GM19372 (cell line): ENCODE measurements around the gene TSC2.

ENCODE experiments used
- ATAC-seq: cut with Tn5 transposase; IDR thresholded peaks from one replicate; pipeline ENCODE4 v1.9.1; 2021; ENCODE audit warnings: mild to moderate bottlenecking, low read depth, moderate library complexity; ENCODE audit not compliant: unreplicated experiment

Gene TSC2

GRCh38 chr16:2061526-2061925, 13.7 kb downstream of the TSC2 start:
- no peak for ATAC-seq

GRCh38 chr16:2062801-2063200, 15.0 kb downstream of the TSC2 start:
- ATAC-seq: no peak

GRCh38 chr16:2063861-2064260, 16.1 kb downstream of the TSC2 start:
- ATAC-seq: no peak

- no peak for ATAC-seq
Observed at GRCh38 chr16:2064368-2064945, 16.7 kb downstream of the TSC2 start.

- ATAC-seq: no peak
Observed at GRCh38 chr16:2066139-2066538, 18.4 kb downstream of the TSC2 start.

- no peak for ATAC-seq
Observed at GRCh38 chr16:2070576-2071453, 23.0 kb downstream of the TSC2 start.

GRCh38 chr16:2071454-2072202, 23.8 kb downstream of the TSC2 start:
- ATAC-seq: no peak

GRCh38 chr16:2072926-2073325, 25.1 kb downstream of the TSC2 start:
- ATAC-seq: no peak

GRCh38 chr16:2074071-2074470, 26.3 kb downstream of the TSC2 start:
- no peak for ATAC-seq

GRCh38 chr16:2075631-2076030, 27.8 kb downstream of the TSC2 start:
- no peak for ATAC-seq

GRCh38 chr16:2076072-2076865, 28.5 kb downstream of the TSC2 start:
- ATAC-seq: no peak

- ATAC-seq: no peak
Observed at GRCh38 chr16:2077016-2077415, 29.2 kb downstream of the TSC2 start.

- no peak for ATAC-seq
Observed at GRCh38 chr16:2077696-2078095, 29.9 kb downstream of the TSC2 start.

GRCh38 chr16:2078096-2078495, 30.3 kb downstream of the TSC2 start:
- no peak for ATAC-seq

GRCh38 chr16:2078691-2079090, 30.9 kb downstream of the TSC2 start:
- ATAC-seq: no peak

- no peak for ATAC-seq
Observed at GRCh38 chr16:2079311-2079800, 31.6 kb downstream of the TSC2 start.

- ATAC-seq: no peak
Observed at GRCh38 chr16:2079991-2080390, 32.2 kb downstream of the TSC2 start.

- ATAC-seq: no peak
Observed at GRCh38 chr16:2081201-2082084, 33.7 kb downstream of the TSC2 start.

- no peak for ATAC-seq
Observed at GRCh38 chr16:2082171-2082982, 34.6 kb downstream of the TSC2 start.
